HEK293T (cell line): Measurements from ENCODE around the gene OLFM1.

Source experiments
- CTCF ChIA-PET: fragments of 350-600 bp; formaldehyde crosslinking; extraction: SDS; loops from one replicate; lab custom pipeline; 2021; ENCODE audit warnings: antibody characterized with exemption, inconsistent platforms; lab: Yijun Ruan, JAX
- POLR2A ChIA-PET: fragments of 350-600 bp; formaldehyde crosslinking; extraction: SDS; loops from one replicate; lab custom pipeline; 2020; ENCODE audit warnings: antibody characterized with exemption, inconsistent platforms; lab: Yijun Ruan, JAX
- DNase-seq: peaks from one replicate; pipeline ENCODE4 v3.0.0; 2012; ENCODE audit warnings: mixed read lengths; ENCODE audit errors: extremely low spot score
- ARNT ChIP-seq: fragments of 450-650 bp; IDR thresholded peaks from 2 replicates; pipeline ENCODE4 v1.6.1; 2017; ENCODE audit warnings: mild to moderate bottlenecking
- BHLHE40 ChIP-seq: fragments of 450-650 bp; IDR thresholded peaks from 2 replicates; pipeline ENCODE4 v1.6.1; 2016; ENCODE audit warnings: mild to moderate bottlenecking, moderate library complexity, borderline replicate concordance
- CTBP1 ChIP-seq: fragments of 450-650 bp; IDR thresholded peaks from 2 replicates; pipeline ENCODE4 v1.6.1; 2016; ENCODE audit warnings: borderline replicate concordance
- ELF4 ChIP-seq: fragments of 450-650 bp; IDR thresholded peaks from 2 replicates; pipeline ENCODE4 v1.6.1; 2017; ENCODE audit warnings: antibody characterized with exemption
- FOXA1 ChIP-seq: fragments of 450-650 bp; IDR thresholded peaks from 2 replicates; pipeline ENCODE4 v1.6.1; 2016; ENCODE audit warnings: mild to moderate bottlenecking
- FOXK2 ChIP-seq: fragments of 450-650 bp; IDR thresholded peaks from 2 replicates; pipeline ENCODE4 v1.6.1; 2016; ENCODE audit warnings: mild to moderate bottlenecking
- FOXM1 ChIP-seq: fragments of 450-650 bp; IDR thresholded peaks from 2 replicates; pipeline ENCODE4 v1.6.1; 2017; ENCODE audit warnings: mild to moderate bottlenecking, borderline replicate concordance
- HDGF ChIP-seq: fragments of 450-650 bp; IDR thresholded peaks from 2 replicates; pipeline ENCODE4 v1.6.1; 2017; ENCODE audit warnings: antibody characterized with exemption, borderline replicate concordance
- L3MBTL2 ChIP-seq: fragments of 450-650 bp; conservative IDR thresholded peaks from 2 replicates; pipeline ENCODE4 v1.6.1; 2016; ENCODE audit warnings: mild to moderate bottlenecking
- LEF1 ChIP-seq: fragments of 450-650 bp; IDR thresholded peaks from 2 replicates; pipeline ENCODE4 v1.6.1; 2017; ENCODE audit warnings: mild to moderate bottlenecking, borderline replicate concordance
- NFRKB ChIP-seq: fragments of 450-650 bp; IDR thresholded peaks from 2 replicates; pipeline ENCODE4 v1.6.1; 2016; ENCODE audit warnings: mild to moderate bottlenecking, moderate library complexity
- PKNOX1 ChIP-seq: fragments of 450-650 bp; IDR thresholded peaks from 2 replicates; pipeline ENCODE4 v1.6.1; 2016
- SP1 ChIP-seq: fragments of 450-650 bp; IDR thresholded peaks from 2 replicates; pipeline ENCODE4 v1.6.1; 2017
- SUZ12 ChIP-seq: fragments of 450-650 bp; IDR thresholded peaks from 2 replicates; pipeline ENCODE4 v1.6.1; 2016; ENCODE audit warnings: mild to moderate bottlenecking
- TARDBP ChIP-seq: fragments of 450-650 bp; IDR thresholded peaks from 2 replicates; pipeline ENCODE4 v1.6.1; 2016
- ZNF384 ChIP-seq: fragments of 450-650 bp; IDR thresholded peaks from 2 replicates; pipeline ENCODE4 v1.6.1; 2016

The OLFM1 gene

GRCh38 chr9:135136481-135136880 lies 49.0 kb downstream of the OLFM1 start:
- no peak for TF ChIP-seq ELF4
- TF ChIP-seq SP1 = no peak
- no peak for TF ChIP-seq TARDBP
- no peak for TF ChIP-seq CTBP1
- TF ChIP-seq FOXM1 = no peak
- TF ChIP-seq BHLHE40 = no peak
- no peak for TF ChIP-seq LEF1
- no peak for TF ChIP-seq HDGF
- TF ChIP-seq ARNT = no peak
- no peak for TF ChIP-seq PKNOX1
- no peak for TF ChIP-seq L3MBTL2
- no peak for TF ChIP-seq SUZ12
- TF ChIP-seq FOXA1 = no peak
- no peak for TF ChIP-seq ZNF384
- no peak for TF ChIP-seq FOXK2
- no peak for TF ChIP-seq NFRKB
- CTCF ChIA-PET = no interaction called here
- no peak for DNase-seq
- POLR2A ChIA-PET = no interaction called here

GRCh38 chr9:135136991-135137832 lies 49.7 kb downstream of the OLFM1 start:
- POLR2A ChIA-PET = no interaction called here
- TF ChIP-seq LEF1 (no peak), BHLHE40 (no peak), SP1 (no peak), FOXK2 (no peak), NFRKB (no peak), FOXM1 (no peak), ELF4 (no peak)
- CTCF ChIA-PET = no interaction called here
- no peak for DNase-seq

- no peak for TF ChIP-seq CTBP1
- ChIA-PET POLR2A (no interaction called here), CTCF (no interaction called here)
- no peak for DNase-seq
These were observed 50.8 kb downstream of the OLFM1 start for GRCh38 chr9:135138078-135138855.

- ChIA-PET CTCF (no interaction called here), POLR2A (no interaction called here)
- no peak for TF ChIP-seq FOXM1
- TF ChIP-seq FOXK2 = no peak
- TF ChIP-seq ARNT = no peak
- TF ChIP-seq BHLHE40 = no peak
- TF ChIP-seq ZNF384 = no peak
- no peak for TF ChIP-seq NFRKB
- TF ChIP-seq L3MBTL2 = no peak
- TF ChIP-seq TARDBP = no peak
- no peak for TF ChIP-seq FOXA1
- no peak for TF ChIP-seq ELF4
- TF ChIP-seq CTBP1 = no peak
- no peak for TF ChIP-seq HDGF
- TF ChIP-seq LEF1 = no peak
- TF ChIP-seq PKNOX1 = no peak
- no peak for TF ChIP-seq SP1
- TF ChIP-seq SUZ12 = no peak
- no peak for DNase-seq
These were observed 52.0 kb downstream of the OLFM1 start for GRCh38 chr9:135139366-135139959.

- POLR2A ChIA-PET = no interaction called here
- DNase-seq = no peak
- CTCF ChIA-PET = no interaction called here
- TF ChIP-seq PKNOX1 = peak; percentile 65
- TF ChIP-seq ARNT = no peak
These were observed 53.8 kb downstream of the OLFM1 start for GRCh38 chr9:135141183-135141774.

GRCh38 chr9:135144581-135145170 lies 57.2 kb downstream of the OLFM1 start:
- TF ChIP-seq SP1 (no peak), ZNF384 (no peak)
- ChIA-PET CTCF (no interaction called here), POLR2A (no interaction called here)
- no peak for DNase-seq
